Keratinocyte (primary cell): ENCODE data around the gene KRTAP3-1.

Experiments used
- EZH2 ChIP-seq: IDR thresholded peaks from one replicate; pipeline ENCODE4 v1.6.1; 2012; ENCODE audit warnings: inconsistent platforms, mild to moderate bottlenecking, low read length, moderate library complexity
- TF ChIP-seq, protein P1 (sequence below), 3 experiments: IDR thresholded peaks in 1 of 3; conservative IDR thresholded peaks in 1 of 3; optimal IDR thresholded peaks in 1 of 3; 2 replicates in 2 of 3; 3 replicates in 1 of 3; pipeline versions ENCODE3 to v1.5.1; 2011; ENCODE audit warnings: low read length in 3 of 3, mild to moderate bottlenecking in 3 of 3, moderate library complexity in 2 of 3, control low read depth in 1 of 3, inconsistent platforms in 1 of 3; ENCODE audit not compliant: insufficient read depth in 2 of 3; ENCODE audit errors: extremely low read depth in 1 of 3

DNA sequence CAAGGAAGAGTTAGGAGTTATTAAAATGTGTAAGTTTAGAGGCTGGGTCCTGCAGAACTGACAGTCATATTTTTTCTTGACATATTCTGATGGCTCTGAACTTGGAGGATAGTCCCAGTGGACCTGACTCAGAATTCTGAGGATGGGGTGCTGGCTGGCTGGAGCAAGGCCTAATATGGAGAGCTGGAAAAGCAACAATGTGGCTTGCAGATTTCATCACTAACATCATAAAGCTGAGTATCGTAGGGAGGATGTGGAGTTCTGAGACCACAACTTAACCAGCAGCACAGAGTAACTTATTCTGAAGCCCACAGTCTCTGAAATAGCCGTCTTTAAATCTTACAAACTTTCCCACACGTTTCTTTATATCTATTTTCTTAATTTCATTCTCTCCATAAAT lies 15.8 kb upstream of the KRTAP3-1 start:
- TF ChIP-seq, protein P1, sequence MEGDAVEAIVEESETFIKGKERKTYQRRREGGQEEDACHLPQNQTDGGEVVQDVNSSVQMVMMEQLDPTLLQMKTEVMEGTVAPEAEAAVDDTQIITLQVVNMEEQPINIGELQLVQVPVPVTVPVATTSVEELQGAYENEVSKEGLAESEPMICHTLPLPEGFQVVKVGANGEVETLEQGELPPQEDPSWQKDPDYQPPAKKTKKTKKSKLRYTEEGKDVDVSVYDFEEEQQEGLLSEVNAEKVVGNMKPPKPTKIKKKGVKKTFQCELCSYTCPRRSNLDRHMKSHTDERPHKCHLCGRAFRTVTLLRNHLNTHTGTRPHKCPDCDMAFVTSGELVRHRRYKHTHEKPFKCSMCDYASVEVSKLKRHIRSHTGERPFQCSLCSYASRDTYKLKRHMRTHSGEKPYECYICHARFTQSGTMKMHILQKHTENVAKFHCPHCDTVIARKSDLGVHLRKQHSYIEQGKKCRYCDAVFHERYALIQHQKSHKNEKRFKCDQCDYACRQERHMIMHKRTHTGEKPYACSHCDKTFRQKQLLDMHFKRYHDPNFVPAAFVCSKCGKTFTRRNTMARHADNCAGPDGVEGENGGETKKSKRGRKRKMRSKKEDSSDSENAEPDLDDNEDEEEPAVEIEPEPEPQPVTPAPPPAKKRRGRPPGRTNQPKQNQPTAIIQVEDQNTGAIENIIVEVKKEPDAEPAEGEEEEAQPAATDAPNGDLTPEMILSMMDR (optimal IDR thresholded peaks at IDR 0.05 in 1 of 3, IDR thresholded peaks at IDR 0.05 in 1 of 3, conservative IDR thresholded peaks at IDR 0.05 in 1 of 3; ENCODE audit: extremely low read depth in 1 of 3, insufficient read depth in 2 of 3, low read length in 3 of 3): no peak
- TF ChIP-seq EZH2: no peak
